ENCODE results near the gene CACNA1C. TPM values are rescaled to one million over a fixed set of nuclear protein-coding genes. Genes with fewer than 3 reads are reported as not detected.

Gene CACNA1C
- total and polyA plus RNA-seq, 2 donors (not counting 1 experiment from before 2014, with no cell fraction given): 7.6 to 11.4 TPM

- H3K27ac ChIP-seq (ENCODE audit: insufficient read depth, low read length): no peak overlapping the region
These were observed 248.1 kb downstream of the CACNA1C start for GRCh38 chr12:2300886-2301285.

GRCh38 chr12:2301531-2302461 lies 249.0 kb downstream of the CACNA1C start:
- H3K27ac ChIP-seq (ENCODE audit: insufficient read depth, low read length): peak overlapping the region; percentile 62
- DNase-seq (ENCODE audit: low read depth in 2 of 2): peak; percentile 49 to 73
- H3K4me1 ChIP-seq (ENCODE audit: control insufficient read depth, extremely low read depth, insufficient read depth, low read length): peaks cover 19% of the 10 kb centered on the region
- H4K20me1 ChIP-seq (ENCODE audit: control insufficient read depth, extremely low read depth, insufficient read depth, low read length): no peaks in the 10 kb centered on the region
- no peak for TF ChIP-seq EZH2 (IDR thresholded peaks at IDR 0.05; ENCODE audit: low read length, missing control alignments)
- no peak for TF ChIP-seq CTCF (conservative IDR thresholded peaks at IDR 0.05 in 1 of 2, IDR thresholded peaks at IDR 0.05 in 1 of 2; ENCODE audit: low read depth in 1 of 2, low read length in 2 of 2)
- no peaks in the 10 kb centered on the region for H3K36me3 ChIP-seq (ENCODE audit: control insufficient read depth, insufficient read depth, low read length)
- no peaks in the 10 kb centered on the region for H3K9me3 ChIP-seq (ENCODE audit: control insufficient read depth, insufficient read depth, low read depth, low read length)
- H3K4me3 ChIP-seq (replicated peaks in 1 of 4; ENCODE audit: control extremely low read depth in 1 of 4, insufficient read depth in 1 of 4, low read depth in 3 of 4, low read length in 4 of 4): no peak overlapping the region
- no peak overlapping the region for H3K9ac ChIP-seq (ENCODE audit: insufficient read depth, low read length)
- peak overlapping the region; percentile 42 for H3K4me2 ChIP-seq (ENCODE audit: extremely low read depth, insufficient read depth, low read length)
- no peaks in the 10 kb centered on the region for H3K79me2 ChIP-seq (ENCODE audit: control insufficient read depth, insufficient read depth, low read length)
- H3K27me3 ChIP-seq (ENCODE audit: control insufficient read depth, insufficient read depth, low read length): no peaks in the 10 kb centered on the region
- no peak overlapping the region for H2AFZ ChIP-seq (ENCODE audit: low read length)

More at GRCh38 chr12:2300886-2301285, 248.1 kb downstream of the CACNA1C start:
- H3K27me3 ChIP-seq (ENCODE audit: control insufficient read depth, insufficient read depth, low read length): no peaks in the 10 kb centered on the region
- H3K4me1 ChIP-seq (ENCODE audit: control insufficient read depth, extremely low read depth, insufficient read depth, low read length): peaks cover 19% of the 10 kb centered on the region
- no peak overlapping the region for H3K4me3 ChIP-seq (replicated peaks in 1 of 4; ENCODE audit: control extremely low read depth in 1 of 4, insufficient read depth in 1 of 4, low read depth in 3 of 4, low read length in 4 of 4)
- no peak overlapping the region for H2AFZ ChIP-seq (ENCODE audit: low read length)
- no peaks in the 10 kb centered on the region for H4K20me1 ChIP-seq (ENCODE audit: control insufficient read depth, extremely low read depth, insufficient read depth, low read length)
- DNase-seq (ENCODE audit: low read depth in 2 of 2): no peak
- H3K9me3 ChIP-seq (ENCODE audit: control insufficient read depth, insufficient read depth, low read depth, low read length): no peaks in the 10 kb centered on the region
- TF ChIP-seq CTCF (conservative IDR thresholded peaks at IDR 0.05 in 1 of 2, IDR thresholded peaks at IDR 0.05 in 1 of 2; ENCODE audit: low read depth in 1 of 2, low read length in 2 of 2) (no peak), EZH2 (IDR thresholded peaks at IDR 0.05; ENCODE audit: low read length, missing control alignments) (no peak)
- H3K4me2 ChIP-seq (ENCODE audit: extremely low read depth, insufficient read depth, low read length): no peak overlapping the region
- H3K36me3 ChIP-seq (ENCODE audit: control insufficient read depth, insufficient read depth, low read length): no peaks in the 10 kb centered on the region
- H3K79me2 ChIP-seq (ENCODE audit: control insufficient read depth, insufficient read depth, low read length): no peaks in the 10 kb centered on the region
- H3K9ac ChIP-seq (ENCODE audit: insufficient read depth, low read length): no peak overlapping the region

GRCh38 chr12:2302711-2303580 lies 250.2 kb downstream of the CACNA1C start:
- Histone ChIP-seq H3K27me3 (ENCODE audit: control insufficient read depth, insufficient read depth, low read length) (no peaks in the 10 kb centered on the region), H3K27ac (ENCODE audit: insufficient read depth, low read length) (no peak overlapping the region)

More at GRCh38 chr12:2302711-2303580, 250.2 kb downstream of the CACNA1C start:
- Histone ChIP-seq H3K4me3 (replicated peaks in 1 of 4; ENCODE audit: control extremely low read depth in 1 of 4, insufficient read depth in 1 of 4, low read depth in 3 of 4, low read length in 4 of 4) (no peak overlapping the region), H3K79me2 (ENCODE audit: control insufficient read depth, insufficient read depth, low read length) (no peaks in the 10 kb centered on the region), H3K4me2 (ENCODE audit: extremely low read depth, insufficient read depth, low read length) (no peak overlapping the region), H3K9ac (ENCODE audit: insufficient read depth, low read length) (no peak overlapping the region), H2AFZ (ENCODE audit: low read length) (no peak overlapping the region), H3K36me3 (ENCODE audit: control insufficient read depth, insufficient read depth, low read length) (no peaks in the 10 kb centered on the region), H3K9me3 (ENCODE audit: control insufficient read depth, insufficient read depth, low read depth, low read length) (no peaks in the 10 kb centered on the region), H3K4me1 (ENCODE audit: control insufficient read depth, extremely low read depth, insufficient read depth, low read length) (peaks cover 19% of the 10 kb centered on the region), H4K20me1 (ENCODE audit: control insufficient read depth, extremely low read depth, insufficient read depth, low read length) (no peaks in the 10 kb centered on the region)
- DNase-seq (ENCODE audit: low read depth in 2 of 2): no peak
- TF ChIP-seq CTCF (conservative IDR thresholded peaks at IDR 0.05 in 1 of 2, IDR thresholded peaks at IDR 0.05 in 1 of 2; ENCODE audit: low read depth in 1 of 2, low read length in 2 of 2) (no peak), EZH2 (IDR thresholded peaks at IDR 0.05; ENCODE audit: low read length, missing control alignments) (no peak)
